ENCODE results near the gene PRSS57. TPM values are rescaled to one million over a fixed set of nuclear protein-coding genes. Genes with fewer than 3 reads are reported as not detected.

The PRSS57 gene
- total RNA-seq, 2 experiments from 2014 or later, result not detected

DNA sequence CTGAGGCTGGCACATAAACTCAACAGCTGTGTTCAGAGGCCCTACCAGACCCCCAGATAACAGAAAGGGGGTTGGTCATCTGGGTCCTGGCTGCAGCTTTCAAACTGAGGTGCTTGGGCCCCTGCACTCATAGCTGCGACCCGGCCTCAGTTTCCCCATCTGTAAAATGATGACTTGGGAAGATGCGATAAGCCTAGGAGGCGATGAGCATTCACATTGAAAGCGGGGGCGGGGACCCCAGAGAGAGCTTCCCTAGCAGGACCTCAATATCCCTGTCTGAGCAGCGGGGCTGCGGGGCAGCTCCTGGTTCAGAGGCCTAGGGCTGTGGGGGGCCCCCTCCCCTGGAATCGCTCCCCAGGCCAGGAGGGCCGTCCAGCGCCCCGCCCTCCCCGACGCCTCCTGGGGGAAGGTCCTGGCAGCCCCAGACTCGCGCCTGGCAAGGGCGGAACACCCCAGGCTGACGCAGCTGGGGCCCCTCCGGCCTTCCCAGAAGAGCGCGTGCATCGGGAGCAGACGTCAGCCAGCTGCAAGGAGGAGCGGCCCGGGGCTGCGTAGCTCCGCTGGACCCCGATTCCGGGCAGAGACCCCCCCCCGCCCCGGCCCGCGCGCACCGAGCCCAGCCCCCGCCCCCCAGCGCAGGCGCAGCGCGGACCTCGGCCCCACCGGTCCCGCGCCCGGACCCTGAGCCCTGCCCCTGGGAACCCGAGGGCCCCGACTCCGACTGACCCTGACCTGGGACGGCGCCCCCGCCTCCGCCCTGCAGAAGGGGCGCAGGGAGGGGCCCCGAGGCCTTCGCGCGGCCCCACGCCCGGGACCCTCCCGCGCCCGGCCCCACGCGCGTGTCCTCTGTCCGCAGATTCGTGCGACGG lies 15.6 kb downstream of the PRSS57 start:
- Mint-ChIP-seq H3K9me3 (no peaks in the 10 kb centered on the region), H3K4me3 (peak overlapping the region; percentile 76), H3K36me3 (ENCODE audit: low read depth) (no peaks in the 10 kb centered on the region), H3K4me1 (ENCODE audit: low read depth) (peaks cover 5% of the 10 kb centered on the region), H3K27me3 (peaks cover 11% of the 10 kb centered on the region), H3K27ac (no peak overlapping the region)
- Histone ChIP-seq H3K4me1 (ENCODE audit: insufficient read depth, low read length) (peaks cover 40% of the 10 kb centered on the region), H3K9me3 (ENCODE audit: control insufficient read depth in 1 of 2, insufficient read depth in 1 of 2, low read length in 2 of 2) (peaks cover 0 to 34% of the 10 kb centered on the region in 2 experiments), H3K4me3 (ENCODE audit: low read length) (peak overlapping the region; percentile 50), H3K36me3 (ENCODE audit: insufficient read depth, low read length) (no peaks in the 10 kb centered on the region), H3K27ac (ENCODE audit: low read depth in 1 of 2, low read length in 2 of 2) (no peak overlapping the region), H3K27me3 (ENCODE audit: control insufficient read depth in 1 of 2, insufficient read depth in 2 of 2, low read length in 2 of 2) (peaks cover 19% of the 10 kb centered on the region in 2 experiments)
- DNase-seq (peak in 6 of 14 experiments; percentile 17 to 74 (median 40)), ATAC-seq (ENCODE audit: poor library complexity) (no peak)
- intact Hi-C loops (cut with DNase I, micrococcal nuclease), result loop anchor here (1.0 to 5.0 kb wide), 6 partner anchors 16 to 107 kb away; partner anchors contain the start of genes RNF126 (in 2 of the 2), BSG (in 1 of the 2) and POLRMT (in 1 of the 2)
- POLR2A ChIA-PET, result interaction anchor here (0.6 to 4.4 kb wide), 7 partner anchors 16 to 173 kb away, joined by 3 to 45 read pairs (median 5); partner anchors contain the start of genes CDC34, PTBP1 and RNF126
- TF ChIP-seq, protein P1, sequence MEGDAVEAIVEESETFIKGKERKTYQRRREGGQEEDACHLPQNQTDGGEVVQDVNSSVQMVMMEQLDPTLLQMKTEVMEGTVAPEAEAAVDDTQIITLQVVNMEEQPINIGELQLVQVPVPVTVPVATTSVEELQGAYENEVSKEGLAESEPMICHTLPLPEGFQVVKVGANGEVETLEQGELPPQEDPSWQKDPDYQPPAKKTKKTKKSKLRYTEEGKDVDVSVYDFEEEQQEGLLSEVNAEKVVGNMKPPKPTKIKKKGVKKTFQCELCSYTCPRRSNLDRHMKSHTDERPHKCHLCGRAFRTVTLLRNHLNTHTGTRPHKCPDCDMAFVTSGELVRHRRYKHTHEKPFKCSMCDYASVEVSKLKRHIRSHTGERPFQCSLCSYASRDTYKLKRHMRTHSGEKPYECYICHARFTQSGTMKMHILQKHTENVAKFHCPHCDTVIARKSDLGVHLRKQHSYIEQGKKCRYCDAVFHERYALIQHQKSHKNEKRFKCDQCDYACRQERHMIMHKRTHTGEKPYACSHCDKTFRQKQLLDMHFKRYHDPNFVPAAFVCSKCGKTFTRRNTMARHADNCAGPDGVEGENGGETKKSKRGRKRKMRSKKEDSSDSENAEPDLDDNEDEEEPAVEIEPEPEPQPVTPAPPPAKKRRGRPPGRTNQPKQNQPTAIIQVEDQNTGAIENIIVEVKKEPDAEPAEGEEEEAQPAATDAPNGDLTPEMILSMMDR (IDR thresholded peaks at IDR 0.05), result no peak
- CTCF ChIA-PET, result interaction anchor here (0.7 to 2.7 kb wide), 7 partner anchors 12 to 173 kb away, joined by 3 to 17 read pairs (median 8); no protein-coding TSS in a partner anchor

GRCh38 chr19:678791-679388 lies 16.4 kb downstream of the PRSS57 start:
- peak overlapping the region; percentile 76 for H3K4me3 Mint-ChIP-seq
- CTCF ChIA-PET, result interaction anchor here (1.0 to 2.7 kb wide), 4 partner anchors 55 to 173 kb away, joined by 4 to 14 read pairs (median 8); no protein-coding TSS in a partner anchor
- H3K4me1 ChIP-seq (ENCODE audit: insufficient read depth, low read length), result peaks cover 40% of the 10 kb centered on the region
- DNase-seq (peak in 1 of 14 experiments; percentile 44), ATAC-seq (ENCODE audit: poor library complexity) (no peak)
- H3K36me3 Mint-ChIP-seq (ENCODE audit: low read depth), result no peaks in the 10 kb centered on the region
- no peak overlapping the region for H3K4me3 ChIP-seq (ENCODE audit: low read length)
- peak overlapping the region; percentile 33 for H3K27ac Mint-ChIP-seq
- no peaks in the 10 kb centered on the region for H3K9me3 Mint-ChIP-seq
- peaks cover 5% of the 10 kb centered on the region for H3K4me1 Mint-ChIP-seq (ENCODE audit: low read depth)
- no peaks in the 10 kb centered on the region for H3K36me3 ChIP-seq (ENCODE audit: insufficient read depth, low read length)
- H3K27me3 Mint-ChIP-seq, result peaks cover 14% of the 10 kb centered on the region
- no peak overlapping the region for H3K27ac ChIP-seq (ENCODE audit: low read depth in 1 of 2, low read length in 2 of 2)
- peaks cover 0 to 34% of the 10 kb centered on the region in 2 experiments for H3K9me3 ChIP-seq (ENCODE audit: control insufficient read depth in 1 of 2, insufficient read depth in 1 of 2, low read length in 2 of 2)
- POLR2A ChIA-PET, result interaction anchor here (1.2 to 4.4 kb wide), 3 partner anchors 16 to 97 kb away, joined by 3 to 45 read pairs (median 19); partner anchors contain the start of gene RNF126
- intact Hi-C loops (cut with DNase I, micrococcal nuclease), result no loop called here
- peaks cover 25 to 27% of the 10 kb centered on the region in 2 experiments for H3K27me3 ChIP-seq (ENCODE audit: control insufficient read depth in 1 of 2, insufficient read depth in 2 of 2, low read length in 2 of 2)
- TF ChIP-seq, protein P1 (IDR thresholded peaks at IDR 0.05), result no peak
